PC-3 (cell line): Measurements from ENCODE around the gene PPIF. TPM values are rescaled to one million over a fixed set of nuclear protein-coding genes. Genes with fewer than 3 reads are reported as not detected.

Experiments
- ATAC-seq: fragments of 200-7000 bp; cut with Tn5 transposase; 2 replicates; pipeline ENCODE4 v1.9.1; 2020; ENCODE audit warnings: mild to moderate bottlenecking, moderate library complexity
- BruUV-seq: library from RNA; stranded (reverse); fragments of 400-500 nt; replicated peaks from 2 replicates; lab custom pipeline; 2021; lab: Mats Ljungman, UMichigan
- CTCF ChIA-PET: fragments of 300-600 bp; sonication (Branson Sonifier 250); formaldehyde crosslinking; loops from one replicate; lab custom pipeline; 2022; ENCODE audit warnings: antibody characterized with exemption; lab: Charles Lee
- POLR2A ChIA-PET: fragments of 300-600 bp; sonication (Branson Sonifier 250); formaldehyde crosslinking; loops from one replicate; lab custom pipeline; 2022; ENCODE audit warnings: antibody characterized with exemption; ENCODE audit not compliant: unreplicated experiment; lab: Charles Lee
- DNase-seq: peaks from one replicate; pipeline ENCODE4 v3.0.0-alpha.2; 2015
- H2AFZ ChIP-seq: fragments of 300-600 bp; sonication (generic); 2 replicates; pipeline ENCODE4 v1.6.0; 2016; ENCODE audit warnings: antibody characterized with exemption, low read length
- H3F3A ChIP-seq: fragments of 300-600 bp; sonication (generic); one replicate; pipeline ENCODE4 v1.6.0; 2017; ENCODE audit warnings: antibody characterized with exemption, low read length, control low read depth, mild to moderate bottlenecking; ENCODE audit not compliant: unreplicated experiment
- H3K27ac ChIP-seq: fragments of 300-600 bp; sonication (generic); 2 replicates; pipeline ENCODE4 v1.5.1; 2016; ENCODE audit warnings: mild to moderate bottlenecking, low read length
- H3K27me3 ChIP-seq: fragments of 300-600 bp; sonication (generic); 2 replicates; pipeline ENCODE4 v1.6.1; 2016; ENCODE audit warnings: low read length, mixed read lengths
- H3K36me3 ChIP-seq: fragments of 300-600 bp; sonication (generic); 2 replicates; pipeline ENCODE4 v1.6.1; 2016; ENCODE audit warnings: low read depth, mixed run types, low read length, mixed read lengths
- H3K4me1 ChIP-seq: fragments of 300-600 bp; sonication (generic); 2 replicates; pipeline ENCODE4 v1.5.1; 2016; ENCODE audit warnings: low read length; ENCODE audit not compliant: insufficient read depth
- H3K4me2 ChIP-seq: fragments of 300-600 bp; sonication (generic); 2 replicates; pipeline ENCODE4 v1.6.0; 2016; ENCODE audit warnings: low read length
- H3K4me3 ChIP-seq: fragments of 300-600 bp; sonication (generic); 2 replicates; pipeline ENCODE4 v1.5.1; 2016; ENCODE audit warnings: mild to moderate bottlenecking, low read length, mixed read lengths
- H3K79me2 ChIP-seq: fragments of 300-600 bp; sonication (generic); 2 replicates; pipeline ENCODE4 v1.6.1; 2017; ENCODE audit warnings: low read length, mixed read lengths
- H3K9ac ChIP-seq: fragments of 300-600 bp; sonication (generic); 2 replicates; pipeline ENCODE4 v1.6.0; 2016; ENCODE audit warnings: mild to moderate bottlenecking, low read length
- H3K9me2 ChIP-seq: fragments of 300-600 bp; sonication (generic); replicated peaks from 2 replicates; pipeline ENCODE4 v1.6.1; 2016; ENCODE audit warnings: mixed run types, low read length, mixed read lengths
- H3K9me3 ChIP-seq: fragments of 300-600 bp; sonication (generic); 2 replicates; pipeline ENCODE4 v1.6.1; 2016; ENCODE audit warnings: low read length, mixed read lengths
- H4K20me1 ChIP-seq: fragments of 300-600 bp; sonication (generic); 2 replicates; pipeline ENCODE4 v1.6.1; 2016; ENCODE audit warnings: low read length, mixed read lengths
- CTCF ChIP-seq: fragments of 300-600 bp; sonication (generic); conservative IDR thresholded peaks from 2 replicates; pipeline ENCODE4 v1.5.1; 2017; ENCODE audit warnings: antibody characterized with exemption, low read depth, mild to moderate bottlenecking, low read length
- EZH2 ChIP-seq: fragments of 300-600 bp; sonication (generic); IDR thresholded peaks from one replicate; pipeline ENCODE4 v1.6.1; 2017; ENCODE audit warnings: antibody characterized with exemption, mild to moderate bottlenecking, low read length; ENCODE audit not compliant: unreplicated experiment
- EZH2phosphoT487 ChIP-seq: fragments of 300-600 bp; sonication (generic); IDR thresholded peaks from 2 replicates; pipeline ENCODE4 v1.6.1; 2018; ENCODE audit warnings: mild to moderate bottlenecking, antibody characterized with exemption, low read length, borderline replicate concordance
- intact Hi-C: fragments of 100-400 bp; cut with micrococcal nuclease; formaldehyde crosslinking; loops from 2 replicates; pipeline ENCODE4 v1.9.0; 2023
- total RNA-seq: library from RNA; depleted of rRNA; stranded (reverse); fragments of >200 nt; gene quantifications from 2 replicates; pipeline ENCODE4 v1.2.3, GENCODE V29; 2014

Gene PPIF
- total RNA-seq, 1 experiment from 2014 or later: 381 TPM

GRCh38 chr10:79323602-79324001 lies 23.7 kb upstream of the PPIF start:
- Histone ChIP-seq H3F3A (peaks cover 13% of the 10 kb centered on the region), H3K9ac (no peak overlapping the region; the same call in 1 of the 2 replicates), H3K9me2 (no peaks in the 10 kb centered on the region), H3K4me2 (peak overlapping the region; percentile 31), H4K20me1 (no peaks in the 10 kb centered on the region), H2AFZ (peak overlapping the region; percentile 9; the same call in 1 of the 2 replicates), H3K9me3 (no peaks in the 10 kb centered on the region), H3K27me3 (no peaks in the 10 kb centered on the region), H3K27ac (peak overlapping the region; percentile 69), H3K36me3 (no peaks in the 10 kb centered on the region), H3K4me1 (peaks cover 49% of the 10 kb centered on the region), H3K4me3 (no peak overlapping the region), H3K79me2 (no peaks in the 10 kb centered on the region)
- DNase-seq (no peak), ATAC-seq (no peak)
- intact Hi-C loops: loop anchor here (10.0 kb wide), 1 partner anchor 349 kb away; no protein-coding TSS in a partner anchor
- TF ChIP-seq EZH2phosphoT487: no peak
- TF ChIP-seq CTCF: no peak
- no peak for TF ChIP-seq EZH2
- ChIA-PET POLR2A (no interaction called here), CTCF (interaction anchor here (1.2 kb wide), 1 partner anchor 8 kb away, joined by 3 read pairs; no protein-coding TSS in a partner anchor)
- BruUV-seq: no TSS peak

- no peak for DNase-seq
- BruUV-seq: no TSS peak
- Histone ChIP-seq H3K36me3 (no peaks in the 10 kb centered on the region), H3K4me3 (no peak overlapping the region), H3F3A (peaks cover 13% of the 10 kb centered on the region), H3K27ac (peak overlapping the region; percentile 69; the same call in 1 of the 2 replicates), H3K4me2 (peak overlapping the region; percentile 31; the same call in 1 of the 2 replicates), H3K9me3 (no peaks in the 10 kb centered on the region), H3K9me2 (no peaks in the 10 kb centered on the region), H3K4me1 (peaks cover 55% of the 10 kb centered on the region), H2AFZ (no peak overlapping the region), H3K79me2 (no peaks in the 10 kb centered on the region), H4K20me1 (no peaks in the 10 kb centered on the region), H3K9ac (no peak overlapping the region), H3K27me3 (no peaks in the 10 kb centered on the region)
- no peak for ATAC-seq
- no peak for TF ChIP-seq EZH2phosphoT487
- no peak for TF ChIP-seq EZH2
- no peak for TF ChIP-seq CTCF
- CTCF ChIA-PET: no interaction called here
- POLR2A ChIA-PET: no interaction called here
- intact Hi-C loops: loop anchor here (10.0 kb wide), 1 partner anchor 349 kb away; no protein-coding TSS in a partner anchor
Measured at GRCh38 chr10:79324032-79324695, 23.1 kb upstream of the PPIF start.
